ENCODE data around the gene NEU4.

DNA sequence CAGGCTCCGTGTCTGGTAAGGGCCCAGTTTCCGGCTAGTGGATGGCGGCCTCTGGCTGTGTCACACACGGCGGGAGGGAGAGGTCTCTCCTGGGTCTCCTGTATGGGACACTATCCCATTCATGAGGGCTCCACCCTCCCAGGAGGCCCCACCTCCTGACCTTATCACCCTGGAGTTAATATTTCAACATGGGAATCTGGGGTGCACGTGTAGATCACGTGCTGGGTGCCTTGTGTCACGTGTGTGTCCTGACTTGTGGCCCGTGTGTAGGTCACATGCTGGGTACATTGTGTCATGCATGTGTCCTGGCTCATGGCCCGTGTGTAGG is 9.9 kb downstream of the NEU4 start:
- TF ChIP-seq, protein P1, sequence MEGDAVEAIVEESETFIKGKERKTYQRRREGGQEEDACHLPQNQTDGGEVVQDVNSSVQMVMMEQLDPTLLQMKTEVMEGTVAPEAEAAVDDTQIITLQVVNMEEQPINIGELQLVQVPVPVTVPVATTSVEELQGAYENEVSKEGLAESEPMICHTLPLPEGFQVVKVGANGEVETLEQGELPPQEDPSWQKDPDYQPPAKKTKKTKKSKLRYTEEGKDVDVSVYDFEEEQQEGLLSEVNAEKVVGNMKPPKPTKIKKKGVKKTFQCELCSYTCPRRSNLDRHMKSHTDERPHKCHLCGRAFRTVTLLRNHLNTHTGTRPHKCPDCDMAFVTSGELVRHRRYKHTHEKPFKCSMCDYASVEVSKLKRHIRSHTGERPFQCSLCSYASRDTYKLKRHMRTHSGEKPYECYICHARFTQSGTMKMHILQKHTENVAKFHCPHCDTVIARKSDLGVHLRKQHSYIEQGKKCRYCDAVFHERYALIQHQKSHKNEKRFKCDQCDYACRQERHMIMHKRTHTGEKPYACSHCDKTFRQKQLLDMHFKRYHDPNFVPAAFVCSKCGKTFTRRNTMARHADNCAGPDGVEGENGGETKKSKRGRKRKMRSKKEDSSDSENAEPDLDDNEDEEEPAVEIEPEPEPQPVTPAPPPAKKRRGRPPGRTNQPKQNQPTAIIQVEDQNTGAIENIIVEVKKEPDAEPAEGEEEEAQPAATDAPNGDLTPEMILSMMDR (IDR thresholded peaks at IDR 0.05; ENCODE audit: insufficient read depth, low read depth, low read length), result no peak
- TF ChIP-seq EZH2 (IDR thresholded peaks at IDR 0.05; ENCODE audit: insufficient read depth, low read length), result no peak

Data from astrocyte (in vitro differentiated cells and primary cell).